Uterus (tissue), 2 donors: Measurements from ENCODE around the gene MOB3B.

Source experiments
- CTCF ChIP-seq, 4 experiments: fragments of 200-600 bp in 2 of 4; fragments of 450-650 bp in 2 of 4; sonication (generic) in 2 of 4; IDR thresholded peaks; one replicate each; pipeline ENCODE4 v1.5.1; 2016 to 2019; ENCODE audit warnings: antibody characterized with exemption in 4 of 4, mild to moderate bottlenecking in 2 of 4, moderate library complexity in 1 of 4
- POLR2A ChIP-seq, 2 donors: fragments of 450-650 bp; IDR thresholded peaks; one replicate each; pipeline ENCODE4 v1.6.1; 2016; ENCODE audit warnings: antibody characterized with exemption in 2 of 2, mild to moderate bottlenecking in 1 of 2, moderate library complexity in 1 of 2

- TF ChIP-seq CTCF (IDR thresholded peaks at IDR 0.05): no peak
- no peak for TF ChIP-seq POLR2A (IDR thresholded peaks at IDR 0.05)
Observed at GRCh38 chr9:27566118-27566517, 36.5 kb upstream of the MOB3B start.
